HG02759 (cell line): Measurements from ENCODE around the gene ETV3.
"Not testable (repeated sequence)": the region's sequence is repeated elsewhere in the genome, so short reads cannot be mapped to it uniquely, and the experiment has no call there.

Source experiments
- ATAC-seq: cut with Tn5 transposase; IDR thresholded peaks from one replicate; pipeline ENCODE4 v1.9.1; 2021; ENCODE audit warnings: mild to moderate bottlenecking, moderate library complexity; ENCODE audit not compliant: unreplicated experiment

Gene ETV3

GRCh38 chr1:157113631-157114030 lies 24.6 kb downstream of the ETV3 start:
- no peak for ATAC-seq

- no peak for ATAC-seq
Observed at GRCh38 chr1:157113106-157113505, 25.1 kb downstream of the ETV3 start.

- no peak for ATAC-seq
Observed at GRCh38 chr1:157112186-157112867, 25.9 kb downstream of the ETV3 start.

DNA sequence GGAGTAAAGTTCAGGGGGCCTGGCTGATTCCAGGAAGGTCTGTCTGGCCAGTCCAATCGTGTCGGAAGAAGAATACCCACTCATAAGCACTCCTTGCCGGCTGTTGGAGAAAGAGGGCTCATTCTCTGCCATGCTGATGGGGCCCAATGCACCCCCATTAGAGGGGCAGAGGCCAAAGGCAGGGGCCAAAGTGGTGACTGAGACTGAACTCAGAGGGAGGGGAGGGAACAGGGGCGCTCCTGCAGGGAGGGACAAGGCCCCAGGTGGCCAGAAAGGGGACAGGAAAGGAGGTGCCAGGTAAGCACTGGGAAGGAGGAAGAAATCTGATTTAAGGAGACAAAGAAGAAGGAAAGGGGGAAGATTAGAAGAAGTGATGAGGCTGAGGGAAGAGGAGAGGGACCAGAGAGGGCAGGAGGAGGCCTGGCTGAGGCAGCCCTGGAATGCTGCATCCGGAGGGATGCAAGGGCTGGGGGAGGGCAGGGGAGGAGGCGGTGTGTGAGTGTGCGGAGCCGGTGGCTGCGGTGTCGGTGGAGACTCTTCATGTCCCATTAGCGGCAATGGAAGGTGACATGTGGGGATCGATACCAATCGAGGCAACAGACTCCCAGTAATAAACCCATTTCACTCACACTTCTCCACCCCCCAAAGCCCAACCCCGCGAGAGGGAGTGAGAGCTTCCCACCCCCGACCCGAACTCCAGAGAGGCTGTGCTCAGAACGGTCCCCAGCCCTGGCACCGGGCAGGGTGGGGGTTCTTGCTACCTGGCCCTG lies 26.6 kb downstream of the ETV3 start:
- no peak for ATAC-seq

- ATAC-seq: no peak
Observed at GRCh38 chr1:157110686-157111085, 27.5 kb downstream of the ETV3 start.

DNA sequence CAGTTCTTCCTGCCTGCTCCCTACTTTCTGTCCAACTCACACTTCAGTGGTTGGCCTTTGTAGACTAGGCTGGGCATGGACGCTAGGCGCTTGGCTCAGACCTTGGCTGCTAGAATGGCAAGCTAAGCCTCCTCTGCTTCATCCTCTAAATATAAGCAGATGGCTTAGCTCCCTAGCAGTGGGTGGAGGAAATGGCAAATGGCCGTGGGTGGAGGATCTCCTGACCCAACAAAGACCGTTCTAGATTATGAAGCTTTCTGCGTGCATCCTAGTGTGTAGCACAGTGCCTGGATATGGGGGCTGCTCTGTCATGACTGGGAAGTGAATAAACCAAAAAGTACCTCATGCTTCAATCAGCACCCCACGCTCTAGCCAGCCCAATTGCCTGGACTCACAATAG lies 28.2 kb downstream of the ETV3 start:
- ATAC-seq: no peak

- ATAC-seq: no peak
Observed at GRCh38 chr1:157108448-157108847, 29.7 kb downstream of the ETV3 start.

- ATAC-seq: no peak
Observed at GRCh38 chr1:157107702-157108101, 30.5 kb downstream of the ETV3 start.

GRCh38 chr1:157106813-157107189 lies 31.4 kb downstream of the ETV3 start:
- ATAC-seq: peak; percentile 5

- ATAC-seq: peak; percentile 91
Observed at GRCh38 chr1:157105988-157106812, 32.0 kb downstream of the ETV3 start.

- no peak for ATAC-seq
Observed at GRCh38 chr1:157105298-157105987, 32.8 kb downstream of the ETV3 start.

DNA sequence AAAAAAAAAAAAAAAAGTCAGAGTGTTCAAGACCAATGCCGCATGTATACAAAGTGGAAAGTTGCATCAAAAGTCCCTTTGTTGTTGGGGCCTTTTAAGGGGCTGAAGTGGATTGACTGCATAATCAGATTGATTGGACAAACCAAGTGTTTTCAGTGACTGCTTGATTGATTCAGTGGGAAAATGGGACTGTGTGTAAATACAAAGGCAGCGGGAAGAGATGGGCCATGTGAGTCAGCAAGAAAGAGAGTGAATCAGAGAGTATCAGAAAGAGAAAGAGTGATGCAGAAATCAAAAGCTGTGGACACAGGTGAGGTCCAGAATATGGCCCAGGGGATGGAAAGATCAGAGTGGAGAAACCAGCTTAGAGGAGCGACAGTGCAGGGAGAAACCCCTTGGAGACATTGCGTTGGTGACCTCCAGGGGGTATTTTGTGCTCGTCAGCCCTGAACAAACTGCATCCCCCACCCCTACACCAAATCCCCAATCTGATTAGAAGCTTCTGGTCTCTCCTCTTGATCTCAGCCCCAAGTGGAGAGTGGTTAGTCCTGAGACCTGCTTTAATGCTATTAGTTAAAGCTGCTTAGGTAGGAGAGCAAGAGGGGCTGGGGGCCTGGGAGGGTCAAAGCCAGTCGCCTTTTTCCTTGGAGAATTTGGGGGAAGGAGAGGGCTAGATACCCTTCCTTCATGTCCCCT lies 33.4 kb downstream of the ETV3 start:
- no peak for ATAC-seq

DNA sequence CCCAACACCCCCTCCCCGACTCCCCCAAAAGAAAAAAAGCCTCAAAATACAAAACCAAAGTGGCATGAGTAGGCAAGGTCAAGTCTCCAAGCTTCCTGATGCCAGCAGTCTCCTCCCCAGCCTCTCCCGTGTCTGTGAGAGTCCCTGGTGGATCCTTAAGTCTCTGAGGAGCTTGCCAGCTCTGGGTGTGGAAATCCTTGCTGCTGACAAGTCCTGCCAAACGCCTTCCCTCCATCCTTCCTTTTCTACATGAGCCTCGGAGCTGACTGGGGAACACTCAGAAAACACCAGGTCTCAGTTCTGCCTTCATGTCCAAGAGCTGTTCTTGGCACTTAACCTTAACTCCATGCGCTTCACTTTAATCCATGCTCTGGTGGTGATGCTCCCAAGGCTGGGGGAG lies 34.9 kb downstream of the ETV3 start:
- ATAC-seq: no peak

DNA sequence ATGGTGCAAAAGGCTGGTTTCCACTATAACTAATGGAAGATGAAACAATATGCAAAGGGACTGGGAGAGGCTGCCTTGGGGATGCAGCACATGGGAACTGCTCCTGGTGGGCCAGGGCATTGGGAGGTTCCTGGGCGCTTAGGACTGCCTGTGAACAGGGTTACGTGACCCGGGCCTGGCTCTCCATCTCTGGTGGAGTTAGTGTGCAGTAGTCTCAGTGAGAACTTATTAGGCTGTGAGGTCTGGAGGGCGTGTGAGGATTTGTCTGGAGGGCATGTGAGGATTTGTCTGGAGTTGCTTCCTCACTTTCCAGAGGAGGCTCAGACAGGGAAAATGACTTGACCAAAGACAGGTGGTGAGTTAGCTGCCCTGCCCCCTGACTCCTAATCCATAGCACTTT lies 37.0 kb downstream of the ETV3 start:
- no peak for ATAC-seq

GRCh38 chr1:157099633-157100009 lies 38.6 kb downstream of the ETV3 start, which contains the start of gene ETV3L:
ETV3L (minus strand) TSS chr1:157099808; CDS start chr1:157099523, 285 bp downstream.
- ATAC-seq: no peak

GRCh38 chr1:157098987-157099632 lies 39.1 kb downstream of the ETV3 start:
- not testable (repeated sequence) for ATAC-seq

GRCh38 chr1:157098519-157098918 lies 39.7 kb downstream of the ETV3 start:
- no peak for ATAC-seq

GRCh38 chr1:157097692-157098091 lies 40.5 kb downstream of the ETV3 start:
- ATAC-seq: no peak

DNA sequence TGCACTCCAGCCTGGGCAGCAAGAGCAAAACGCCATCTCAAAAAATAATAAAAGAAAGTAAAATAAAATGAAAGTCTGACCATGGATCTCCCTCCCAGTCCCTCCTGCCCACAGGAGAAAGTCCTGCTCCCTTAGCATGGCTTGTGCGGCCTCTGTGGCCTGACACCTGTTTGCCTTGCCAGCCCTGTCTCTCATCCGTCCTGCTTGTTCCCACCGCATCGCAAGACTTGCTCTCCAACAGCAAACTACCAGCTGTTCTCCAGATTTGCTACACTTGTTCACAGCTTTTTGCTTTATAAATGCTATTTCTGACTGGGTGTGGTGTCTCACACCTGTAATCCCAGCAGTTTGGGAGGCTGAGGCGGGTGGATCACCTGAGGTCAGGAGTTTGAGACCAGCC lies 41.3 kb downstream of the ETV3 start:
- ATAC-seq: no peak

GRCh38 chr1:157095551-157095950 lies 42.6 kb downstream of the ETV3 start:
- no peak for ATAC-seq
